GM23248 (cell line): ENCODE data around the gene KIF27.
"Not testable (repeated sequence)": the region's sequence is repeated elsewhere in the genome, so short reads cannot be mapped to it uniquely, and the experiment has no call there.

Experiments used
- EZH2 ChIP-seq: fragments of 200-600 bp; sonication (generic); IDR thresholded peaks from 2 replicates; pipeline ENCODE4 v1.6.1; 2018; ENCODE audit warnings: antibody characterized with exemption, mild to moderate bottlenecking; ENCODE audit not compliant: insufficient read depth, poor library complexity, severe bottlenecking
- EZH2phosphoT487 ChIP-seq: fragments of 200-600 bp; sonication (generic); IDR thresholded peaks from 2 replicates; pipeline ENCODE4 v1.6.1; 2018; ENCODE audit warnings: antibody characterized with exemption, moderate library complexity, mild to moderate bottlenecking, low read depth; ENCODE audit not compliant: insufficient read depth

GRCh38 chr9:83803941-83804340 is 117.3 kb downstream of the KIF27 start:
- TF ChIP-seq EZH2, EZH2phosphoT487: not testable (repeated sequence)
